Body of pancreas (tissue), 4 donors: ENCODE data around the gene POLN.

Experiments used
- POLR2A ChIP-seq, 3 donors: fragments of 450-650 bp; IDR thresholded peaks; one replicate each; pipeline ENCODE4 v1.6.1; 2016; ENCODE audit warnings: antibody characterized with exemption in 3 of 3, mild to moderate bottlenecking in 2 of 3
- TF ChIP-seq, protein P1 (sequence below), 7 experiments: fragments of 450-650 bp in 4 of 7; fragments of 200-600 bp in 3 of 7; sonication (generic) in 3 of 7; IDR thresholded peaks; one replicate each; pipeline ENCODE4 v1.5.1; 2016 to 2019; ENCODE audit warnings: antibody characterized with exemption in 7 of 7

DNA sequence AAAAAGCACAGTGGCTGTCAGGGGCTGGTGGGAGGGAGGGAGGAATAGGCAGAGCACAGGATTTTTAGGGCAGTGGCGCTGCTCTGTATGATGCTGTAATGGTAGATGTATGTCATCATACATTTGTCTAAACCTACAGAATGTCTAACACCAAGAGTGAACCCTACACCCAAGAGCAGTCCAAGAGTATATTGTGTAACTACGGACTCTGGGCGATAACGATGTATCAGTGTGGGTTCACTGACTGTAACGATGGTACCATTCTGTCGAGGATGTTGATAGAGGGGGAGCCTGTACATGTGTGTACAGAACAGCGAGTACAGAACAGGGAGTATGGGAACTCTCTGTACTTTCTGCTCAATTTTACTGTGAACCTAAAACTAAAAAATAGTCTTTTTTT, 76.5 kb downstream of the POLN start:
- no peak for TF ChIP-seq POLR2A (IDR thresholded peaks at IDR 0.05)
- TF ChIP-seq, protein P1, sequence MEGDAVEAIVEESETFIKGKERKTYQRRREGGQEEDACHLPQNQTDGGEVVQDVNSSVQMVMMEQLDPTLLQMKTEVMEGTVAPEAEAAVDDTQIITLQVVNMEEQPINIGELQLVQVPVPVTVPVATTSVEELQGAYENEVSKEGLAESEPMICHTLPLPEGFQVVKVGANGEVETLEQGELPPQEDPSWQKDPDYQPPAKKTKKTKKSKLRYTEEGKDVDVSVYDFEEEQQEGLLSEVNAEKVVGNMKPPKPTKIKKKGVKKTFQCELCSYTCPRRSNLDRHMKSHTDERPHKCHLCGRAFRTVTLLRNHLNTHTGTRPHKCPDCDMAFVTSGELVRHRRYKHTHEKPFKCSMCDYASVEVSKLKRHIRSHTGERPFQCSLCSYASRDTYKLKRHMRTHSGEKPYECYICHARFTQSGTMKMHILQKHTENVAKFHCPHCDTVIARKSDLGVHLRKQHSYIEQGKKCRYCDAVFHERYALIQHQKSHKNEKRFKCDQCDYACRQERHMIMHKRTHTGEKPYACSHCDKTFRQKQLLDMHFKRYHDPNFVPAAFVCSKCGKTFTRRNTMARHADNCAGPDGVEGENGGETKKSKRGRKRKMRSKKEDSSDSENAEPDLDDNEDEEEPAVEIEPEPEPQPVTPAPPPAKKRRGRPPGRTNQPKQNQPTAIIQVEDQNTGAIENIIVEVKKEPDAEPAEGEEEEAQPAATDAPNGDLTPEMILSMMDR (IDR thresholded peaks at IDR 0.05), result no peak
